HL-60 (cell line): Measurements from ENCODE around the gene TLL1.

Experiments used
- DNase-seq, 2 experiments: peaks; one replicate each; pipeline ENCODE4 v3.0.0-alpha.2; 2010 to 2020; ENCODE audit warnings: low read depth in 1 of 2, low spot score in 1 of 2
- H3K27ac ChIP-seq: fragments of 250-450 bp; sonication (Bioruptor Pico); replicated peaks from 2 replicates; pipeline ENCODE4 v1.5.1; 2020; ENCODE audit warnings: mild to moderate bottlenecking, moderate library complexity
- H3K27me3 ChIP-seq: fragments of 250-450 bp; sonication (Bioruptor Pico); 2 replicates; pipeline ENCODE4 v1.5.1; 2021; ENCODE audit warnings: mild to moderate bottlenecking, moderate library complexity; ENCODE audit not compliant: insufficient read depth, poor library complexity, severe bottlenecking
- H3K4me3 ChIP-seq: replicated peaks from 2 replicates; pipeline ENCODE4 v1.5.1; 2011; ENCODE audit warnings: mild to moderate bottlenecking, control low read depth, low read length; ENCODE audit not compliant: insufficient read depth
- GABPA ChIP-seq: IDR thresholded peaks from 2 replicates; pipeline ENCODE4 v1.6.1; 2012; ENCODE audit warnings: low read depth
- POLR2AphosphoS5 ChIP-seq: IDR thresholded peaks from 2 replicates; pipeline ENCODE4 v1.6.1; 2012; ENCODE audit warnings: low read depth
- SPI1 ChIP-seq: IDR thresholded peaks from 2 replicates; pipeline ENCODE4 v1.6.1; 2012; ENCODE audit warnings: low read depth, mild to moderate bottlenecking, borderline replicate concordance
- TF ChIP-seq, protein P1 (sequence below): IDR thresholded peaks from one replicate; pipeline ENCODE4 v1.5.1; 2011; ENCODE audit warnings: low read length, control low read depth, inconsistent platforms; ENCODE audit not compliant: insufficient read depth
- TF ChIP-seq, protein P2 (sequence below): IDR thresholded peaks from 2 replicates; pipeline ENCODE4 v1.6.1; 2012; ENCODE audit warnings: low read depth; ENCODE audit not compliant: insufficient replicate concordance

TLL1 gene

DNA sequence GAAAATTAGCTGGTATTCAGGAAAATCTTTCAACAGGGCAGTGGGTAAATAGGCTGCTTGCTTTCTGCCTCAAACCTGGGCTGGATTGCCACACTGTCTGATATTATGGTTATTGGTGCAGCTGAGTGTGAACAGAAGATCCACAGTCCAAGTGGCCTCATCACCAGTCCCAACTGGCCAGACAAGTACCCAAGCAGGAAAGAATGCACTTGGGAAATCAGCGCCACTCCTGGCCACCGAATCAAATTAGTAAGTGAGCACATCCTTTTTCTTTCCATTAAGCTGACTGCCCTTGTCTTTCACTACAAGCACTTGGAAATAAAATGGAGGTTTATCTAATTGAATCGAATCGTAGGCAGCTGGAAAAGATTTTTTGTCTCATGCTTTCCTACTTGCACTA is 204.7 kb downstream of the TLL1 start:
- H3K4me3 ChIP-seq: no peak overlapping the region
- DNase-seq: no peak
- TF ChIP-seq GABPA: no peak
- no peak for TF ChIP-seq SPI1
- no peak for TF ChIP-seq POLR2AphosphoS5
- H3K27me3 ChIP-seq: no peaks in the 10 kb centered on the region
- no peak overlapping the region for H3K27ac ChIP-seq

DNA sequence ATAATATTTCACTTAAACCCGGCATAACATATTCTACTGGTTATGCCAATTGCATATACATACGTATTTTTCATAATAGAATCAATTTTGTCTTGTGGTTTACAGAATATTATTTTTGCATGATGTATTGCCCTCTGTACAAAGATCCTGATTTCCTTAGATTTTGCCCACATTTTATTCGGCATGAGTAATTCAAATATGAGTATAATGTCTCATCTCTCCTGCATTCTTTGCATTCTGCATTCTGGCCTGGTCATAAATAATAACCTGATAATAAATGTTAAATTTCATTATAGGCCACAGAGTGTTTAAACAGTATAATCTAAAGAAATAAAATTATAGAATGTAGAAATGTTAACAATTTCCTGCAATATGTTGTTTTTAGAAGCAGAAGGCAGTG is 205.3 kb downstream of the TLL1 start:
- no peak for DNase-seq
- TF ChIP-seq, protein P1, sequence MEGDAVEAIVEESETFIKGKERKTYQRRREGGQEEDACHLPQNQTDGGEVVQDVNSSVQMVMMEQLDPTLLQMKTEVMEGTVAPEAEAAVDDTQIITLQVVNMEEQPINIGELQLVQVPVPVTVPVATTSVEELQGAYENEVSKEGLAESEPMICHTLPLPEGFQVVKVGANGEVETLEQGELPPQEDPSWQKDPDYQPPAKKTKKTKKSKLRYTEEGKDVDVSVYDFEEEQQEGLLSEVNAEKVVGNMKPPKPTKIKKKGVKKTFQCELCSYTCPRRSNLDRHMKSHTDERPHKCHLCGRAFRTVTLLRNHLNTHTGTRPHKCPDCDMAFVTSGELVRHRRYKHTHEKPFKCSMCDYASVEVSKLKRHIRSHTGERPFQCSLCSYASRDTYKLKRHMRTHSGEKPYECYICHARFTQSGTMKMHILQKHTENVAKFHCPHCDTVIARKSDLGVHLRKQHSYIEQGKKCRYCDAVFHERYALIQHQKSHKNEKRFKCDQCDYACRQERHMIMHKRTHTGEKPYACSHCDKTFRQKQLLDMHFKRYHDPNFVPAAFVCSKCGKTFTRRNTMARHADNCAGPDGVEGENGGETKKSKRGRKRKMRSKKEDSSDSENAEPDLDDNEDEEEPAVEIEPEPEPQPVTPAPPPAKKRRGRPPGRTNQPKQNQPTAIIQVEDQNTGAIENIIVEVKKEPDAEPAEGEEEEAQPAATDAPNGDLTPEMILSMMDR: no peak
- TF ChIP-seq SPI1 (no peak), GABPA (no peak), POLR2AphosphoS5 (no peak)
- TF ChIP-seq, protein P2, sequence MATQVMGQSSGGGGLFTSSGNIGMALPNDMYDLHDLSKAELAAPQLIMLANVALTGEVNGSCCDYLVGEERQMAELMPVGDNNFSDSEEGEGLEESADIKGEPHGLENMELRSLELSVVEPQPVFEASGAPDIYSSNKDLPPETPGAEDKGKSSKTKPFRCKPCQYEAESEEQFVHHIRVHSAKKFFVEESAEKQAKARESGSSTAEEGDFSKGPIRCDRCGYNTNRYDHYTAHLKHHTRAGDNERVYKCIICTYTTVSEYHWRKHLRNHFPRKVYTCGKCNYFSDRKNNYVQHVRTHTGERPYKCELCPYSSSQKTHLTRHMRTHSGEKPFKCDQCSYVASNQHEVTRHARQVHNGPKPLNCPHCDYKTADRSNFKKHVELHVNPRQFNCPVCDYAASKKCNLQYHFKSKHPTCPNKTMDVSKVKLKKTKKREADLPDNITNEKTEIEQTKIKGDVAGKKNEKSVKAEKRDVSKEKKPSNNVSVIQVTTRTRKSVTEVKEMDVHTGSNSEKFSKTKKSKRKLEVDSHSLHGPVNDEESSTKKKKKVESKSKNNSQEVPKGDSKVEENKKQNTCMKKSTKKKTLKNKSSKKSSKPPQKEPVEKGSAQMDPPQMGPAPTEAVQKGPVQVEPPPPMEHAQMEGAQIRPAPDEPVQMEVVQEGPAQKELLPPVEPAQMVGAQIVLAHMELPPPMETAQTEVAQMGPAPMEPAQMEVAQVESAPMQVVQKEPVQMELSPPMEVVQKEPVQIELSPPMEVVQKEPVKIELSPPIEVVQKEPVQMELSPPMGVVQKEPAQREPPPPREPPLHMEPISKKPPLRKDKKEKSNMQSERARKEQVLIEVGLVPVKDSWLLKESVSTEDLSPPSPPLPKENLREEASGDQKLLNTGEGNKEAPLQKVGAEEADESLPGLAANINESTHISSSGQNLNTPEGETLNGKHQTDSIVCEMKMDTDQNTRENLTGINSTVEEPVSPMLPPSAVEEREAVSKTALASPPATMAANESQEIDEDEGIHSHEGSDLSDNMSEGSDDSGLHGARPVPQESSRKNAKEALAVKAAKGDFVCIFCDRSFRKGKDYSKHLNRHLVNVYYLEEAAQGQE: no peak
- Histone ChIP-seq H3K27me3 (no peaks in the 10 kb centered on the region), H3K4me3 (no peak overlapping the region), H3K27ac (no peak overlapping the region)

DNA sequence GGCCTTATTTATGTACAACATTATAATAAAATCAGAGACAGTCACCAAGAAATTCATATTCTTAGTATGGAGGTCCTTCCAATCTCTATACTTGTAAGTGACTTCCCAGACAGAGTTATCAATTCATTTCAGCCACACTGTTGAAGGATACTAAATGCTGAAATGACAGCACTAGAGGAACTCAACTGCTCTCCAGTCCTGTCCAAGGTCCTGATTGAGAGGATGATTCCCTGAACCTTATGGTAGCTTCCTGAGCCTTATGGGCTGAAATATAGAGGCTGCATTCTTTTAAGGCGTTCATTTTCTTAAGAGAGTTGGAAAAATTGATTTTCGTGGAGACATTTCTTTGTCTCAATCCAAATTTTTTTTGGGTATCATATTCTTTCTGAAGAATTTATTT is 205.9 kb downstream of the TLL1 start:
- H3K27ac ChIP-seq: no peak overlapping the region
- TF ChIP-seq, protein P2: peak; percentile 88
- TF ChIP-seq, protein P1: no peak

DNA sequence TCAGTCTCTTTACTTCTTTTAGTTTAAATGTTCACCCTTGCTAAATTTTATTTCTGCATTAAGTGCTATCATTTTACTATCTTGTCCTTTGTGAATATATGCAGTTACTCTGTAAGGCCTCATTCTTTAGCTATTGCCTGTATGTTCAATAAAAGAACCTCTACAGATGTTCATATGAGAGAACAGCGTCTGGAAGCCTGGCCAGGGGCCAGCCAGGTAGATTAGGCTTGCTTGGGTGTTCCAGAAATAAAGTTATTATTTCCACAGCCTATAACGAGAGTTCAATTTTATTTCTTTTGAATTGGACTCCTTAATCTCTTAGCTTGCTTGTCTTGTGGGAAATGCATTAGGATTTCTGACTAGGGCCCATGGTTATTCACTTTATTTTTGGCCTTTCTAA is 214.5 kb downstream of the TLL1 start:
- H3K27ac ChIP-seq: no peak overlapping the region
- DNase-seq: no peak
- no peaks in the 10 kb centered on the region for H3K27me3 ChIP-seq
- TF ChIP-seq, protein P2: no peak
- no peak for TF ChIP-seq SPI1
- no peak for TF ChIP-seq GABPA
- TF ChIP-seq, protein P1: no peak
- TF ChIP-seq POLR2AphosphoS5: no peak
- H3K4me3 ChIP-seq: no peak overlapping the region

More for the DNA sequence above, 205.9 kb downstream of the TLL1 start:
- no peak for DNase-seq
- H3K27me3 ChIP-seq: no peaks in the 10 kb centered on the region
- no peak overlapping the region for H3K4me3 ChIP-seq
